Stimulated activated CD8-positive, alpha-beta memory T cell treated with anti-CD3 and anti-CD28 coated beads, Interleukin-12 subunit alpha, Interleukin-12 subunit beta, amount 100 ng/mL, for 24 hours (primary cell): ENCODE measurements around the gene KCNH6.

ENCODE experiments used
- DNase-seq: peaks from one replicate; pipeline ENCODE4 v3.0.0-alpha.2; 2020; ENCODE audit errors: extremely low read depth

KCNH6 gene

GRCh38 chr17:63488851-63489250 lies 34.3 kb upstream of the KCNH6 start:
- DNase-seq = no peak

GRCh38 chr17:63489291-63489690 lies 33.9 kb upstream of the KCNH6 start:
- DNase-seq = no peak

- DNase-seq = no peak
These were observed 32.8 kb upstream of the KCNH6 start for GRCh38 chr17:63490329-63490728.

- DNase-seq = no peak
These were observed 32.2 kb upstream of the KCNH6 start for GRCh38 chr17:63490858-63491400.

- no peak for DNase-seq
These were observed 31.7 kb upstream of the KCNH6 start for GRCh38 chr17:63491413-63491812.

- DNase-seq = no peak
These were observed 31.1 kb upstream of the KCNH6 start for GRCh38 chr17:63491977-63492618.

GRCh38 chr17:63492940-63493339 lies 30.2 kb upstream of the KCNH6 start:
- no peak for DNase-seq

- DNase-seq = no peak
These were observed 29.7 kb upstream of the KCNH6 start for GRCh38 chr17:63493411-63493810.

GRCh38 chr17:63494300-63494928 lies 28.7 kb upstream of the KCNH6 start:
- no peak for DNase-seq

- no peak for DNase-seq
These were observed 27.7 kb upstream of the KCNH6 start for GRCh38 chr17:63495491-63495890.

GRCh38 chr17:63496177-63496576 lies 27.0 kb upstream of the KCNH6 start:
- DNase-seq = no peak

- DNase-seq = no peak
These were observed 26.3 kb upstream of the KCNH6 start for GRCh38 chr17:63496663-63497400.

- DNase-seq = no peak
These were observed 25.3 kb upstream of the KCNH6 start for GRCh38 chr17:63497708-63498483.

- DNase-seq = no peak
These were observed 24.4 kb upstream of the KCNH6 start for GRCh38 chr17:63498626-63499195.

- no peak for DNase-seq
These were observed 22.4 kb upstream of the KCNH6 start for GRCh38 chr17:63500543-63501390.

- no peak for DNase-seq
These were observed 19.8 kb upstream of the KCNH6 start for GRCh38 chr17:63503341-63503705.

GRCh38 chr17:63504261-63504660 lies 18.9 kb upstream of the KCNH6 start:
- DNase-seq = no peak

GRCh38 chr17:63505341-63505740 lies 17.8 kb upstream of the KCNH6 start:
- no peak for DNase-seq

- DNase-seq = no peak
These were observed 16.5 kb upstream of the KCNH6 start for GRCh38 chr17:63506627-63507026.

- no peak for DNase-seq
These were observed 11.8 kb upstream of the KCNH6 start for GRCh38 chr17:63511331-63511730.

GRCh38 chr17:63512388-63512787 lies 10.8 kb upstream of the KCNH6 start:
- DNase-seq = no peak
